GM18909 (cell line): ENCODE data around the gene RPS6KA5.
"Not testable (repeated sequence)": the region's sequence is repeated elsewhere in the genome, so short reads cannot be mapped to it uniquely, and the experiment has no call there.

Source experiments
- ATAC-seq: cut with Tn5 transposase; IDR thresholded peaks from one replicate; pipeline ENCODE4 v1.9.1; 2021; ENCODE audit warnings: mild to moderate bottlenecking; ENCODE audit not compliant: unreplicated experiment, poor library complexity

Gene RPS6KA5

GRCh38 chr14:91068642-91069041, 8.2 kb upstream of the RPS6KA5 start:
- ATAC-seq: no peak

GRCh38 chr14:91067186-91067585, 6.7 kb upstream of the RPS6KA5 start:
- ATAC-seq: no peak

DNA sequence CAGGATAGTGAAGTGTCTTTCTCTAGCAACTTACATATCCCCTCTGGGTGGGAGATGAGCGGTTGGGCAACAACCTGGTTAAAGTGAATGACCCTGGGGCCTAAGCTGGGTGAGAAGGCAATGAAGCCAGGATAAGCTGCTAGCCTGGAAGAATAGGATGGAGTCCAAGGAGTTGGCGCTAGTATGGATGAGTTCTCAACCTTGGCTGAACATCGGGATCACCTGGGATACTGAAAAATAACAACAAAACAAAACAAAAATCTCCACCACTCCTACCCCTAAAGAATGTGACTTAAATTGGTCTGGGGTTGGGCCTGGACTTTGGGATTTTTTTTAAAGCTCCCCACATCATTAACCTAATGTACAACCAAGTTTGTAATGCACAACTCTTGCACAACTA, 4.8 kb upstream of the RPS6KA5 start:
- no peak for ATAC-seq

- no peak for ATAC-seq
Measured at GRCh38 chr14:91063119-91063518, 2.7 kb upstream of the RPS6KA5 start.

DNA sequence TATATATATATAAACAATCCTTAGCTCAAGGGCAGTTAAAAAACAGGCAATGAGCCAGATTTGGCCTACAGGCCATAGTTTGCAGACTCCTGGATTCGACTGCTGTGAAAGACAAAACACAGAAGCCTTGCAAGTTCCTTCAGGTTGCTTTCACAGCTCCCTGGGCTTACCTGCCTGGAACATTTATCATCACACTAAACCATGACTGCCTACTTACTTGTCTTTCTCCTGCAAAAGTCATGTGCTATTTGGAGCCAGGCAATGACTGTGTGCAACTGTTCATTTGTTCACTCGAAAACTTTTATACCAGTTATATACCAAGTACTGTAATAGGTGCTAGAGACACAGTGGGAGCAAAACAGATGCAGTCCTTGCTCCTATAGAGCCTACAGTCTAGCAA, 2.2 kb upstream of the RPS6KA5 start:
- no peak for ATAC-seq

DNA sequence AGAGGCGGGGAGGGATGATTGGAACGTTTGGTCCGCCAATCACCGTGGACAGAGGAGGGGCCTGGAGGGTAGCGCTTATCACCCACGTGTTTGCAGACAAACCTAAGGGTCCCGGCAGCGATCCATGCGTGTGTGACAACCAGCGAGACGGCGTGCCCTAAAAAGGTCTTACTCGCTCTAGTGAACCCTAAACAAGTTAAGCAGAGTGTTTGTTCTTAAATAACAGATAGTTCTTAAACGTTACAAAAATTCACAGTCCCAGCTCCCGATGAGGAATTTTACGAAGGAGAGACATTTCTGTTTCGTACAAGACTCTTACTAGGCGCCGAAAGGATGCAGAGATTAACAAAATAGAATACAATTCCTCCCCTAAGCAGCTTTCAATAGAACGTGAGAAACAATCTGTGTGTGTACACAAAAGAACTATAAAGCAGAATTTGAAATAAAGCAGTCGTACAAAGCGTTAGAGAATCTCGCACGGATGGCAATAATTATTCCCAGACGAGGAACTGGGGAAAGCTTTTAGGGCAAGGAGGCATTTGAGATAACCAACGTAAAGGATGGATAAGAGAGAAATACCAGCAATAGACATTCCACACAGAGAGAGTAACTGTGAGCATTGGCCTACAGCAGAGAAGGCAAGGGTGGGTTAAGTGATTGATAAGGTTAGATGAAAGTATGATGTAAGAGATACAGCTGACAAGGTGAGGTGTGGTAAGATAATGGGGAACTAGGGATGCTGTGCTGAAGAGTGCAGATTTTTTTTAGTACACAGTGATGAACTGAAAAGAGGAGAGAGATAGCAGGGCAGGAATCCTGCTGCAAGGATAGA, 831 bp upstream of the RPS6KA5 start:
- no peak for ATAC-seq

DNA sequence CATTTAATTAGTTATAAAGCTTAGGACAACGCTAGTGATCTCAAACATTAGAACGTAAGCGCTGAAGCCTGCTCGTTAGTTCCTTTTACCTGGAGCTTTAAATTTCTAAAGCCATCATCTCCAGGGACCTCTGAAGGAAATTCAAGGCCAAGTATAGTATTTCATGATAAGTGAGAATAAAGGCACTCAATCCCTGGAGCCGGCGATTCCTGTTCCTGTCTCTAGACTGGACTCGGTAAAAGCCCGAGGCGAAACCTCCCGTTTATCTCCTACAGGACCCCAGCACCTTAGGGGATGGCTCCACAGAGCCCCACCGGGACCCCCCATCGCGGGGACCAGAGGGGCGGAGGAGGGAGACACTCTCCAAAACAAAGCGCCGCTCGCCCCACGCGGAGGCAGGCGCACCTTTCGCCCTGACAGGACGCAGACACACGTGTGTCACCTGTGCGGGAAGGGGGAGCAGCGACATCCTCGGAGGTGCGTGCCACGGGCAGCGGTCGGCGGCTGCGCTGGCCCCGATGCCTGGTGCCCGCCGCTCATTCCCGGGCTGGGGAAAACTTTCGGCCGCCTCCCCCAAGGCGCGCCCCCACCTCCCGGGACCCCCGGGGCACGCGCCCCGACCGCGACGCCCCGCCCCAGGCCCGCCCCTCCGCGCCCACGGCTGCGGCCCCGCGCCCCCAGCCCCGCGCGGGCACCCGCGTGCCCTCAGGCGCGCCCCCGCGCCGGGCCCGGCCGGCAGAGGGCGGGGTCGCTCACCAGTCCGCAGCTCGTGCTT, 678 bp downstream of the RPS6KA5 start:
- peak; percentile 27 for ATAC-seq

DNA sequence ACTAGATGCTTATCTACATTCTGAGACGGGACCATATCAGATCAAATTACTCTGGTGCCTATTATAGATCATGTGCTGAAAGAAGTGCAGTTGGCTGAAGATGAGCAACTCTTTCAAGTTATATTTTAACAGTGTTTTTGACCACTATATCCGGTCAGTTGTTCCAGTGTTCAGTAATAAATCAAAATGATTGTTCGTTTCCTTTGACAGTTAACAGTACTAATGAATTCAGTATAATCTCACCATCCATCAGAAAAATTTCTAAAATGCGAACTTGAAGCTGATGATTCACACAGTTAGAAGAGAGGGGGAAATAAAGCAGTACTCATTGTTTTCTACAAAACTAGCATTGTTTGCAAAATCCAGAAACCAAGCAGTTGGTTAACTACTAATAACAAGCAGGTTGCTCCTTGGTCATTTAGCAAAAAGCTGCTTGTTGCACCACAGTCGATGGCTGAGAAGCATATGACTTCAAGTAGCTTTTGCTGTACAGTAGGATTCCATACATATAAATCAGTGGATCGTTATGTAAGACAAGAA, 2.3 kb downstream of the RPS6KA5 start:
- no peak for ATAC-seq

DNA sequence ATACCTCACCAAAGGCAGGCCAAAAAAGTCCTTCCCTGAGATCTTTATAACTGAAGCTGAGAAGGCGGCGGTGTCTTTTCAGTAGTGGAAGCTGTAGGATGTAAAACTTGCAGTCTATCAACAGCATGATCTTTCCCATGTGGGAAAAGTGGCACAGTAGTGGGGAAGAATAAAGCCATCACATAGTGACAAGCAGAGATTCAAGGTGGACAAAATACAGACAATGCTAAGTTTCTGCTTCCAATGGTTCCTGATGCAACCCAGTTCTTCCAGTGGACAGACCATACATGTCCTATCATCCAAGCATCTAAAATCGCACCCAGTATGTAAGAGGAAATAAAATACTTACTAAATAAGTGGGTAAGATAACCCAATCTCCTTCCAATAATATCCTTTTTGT, 4.1 kb downstream of the RPS6KA5 start:
- ATAC-seq: no peak

DNA sequence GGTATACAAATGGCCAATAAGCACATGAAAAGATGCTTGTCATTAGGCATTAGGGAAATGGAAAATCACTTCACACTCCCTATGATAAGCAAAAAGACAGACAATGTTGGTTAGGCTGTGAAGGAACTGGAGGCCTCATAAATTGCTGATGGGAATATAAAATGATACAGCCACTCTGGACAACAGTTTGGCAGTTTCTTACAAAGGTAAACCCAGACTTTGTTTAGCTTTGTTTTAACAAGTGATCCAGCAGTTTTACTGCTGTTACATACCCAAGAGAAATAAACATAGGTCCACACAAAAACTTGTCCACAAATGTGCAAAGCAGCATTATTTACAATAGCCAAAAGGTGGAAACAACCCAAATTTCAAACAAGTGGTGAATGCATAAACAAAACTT, 5.4 kb downstream of the RPS6KA5 start:
- ATAC-seq: no peak

DNA sequence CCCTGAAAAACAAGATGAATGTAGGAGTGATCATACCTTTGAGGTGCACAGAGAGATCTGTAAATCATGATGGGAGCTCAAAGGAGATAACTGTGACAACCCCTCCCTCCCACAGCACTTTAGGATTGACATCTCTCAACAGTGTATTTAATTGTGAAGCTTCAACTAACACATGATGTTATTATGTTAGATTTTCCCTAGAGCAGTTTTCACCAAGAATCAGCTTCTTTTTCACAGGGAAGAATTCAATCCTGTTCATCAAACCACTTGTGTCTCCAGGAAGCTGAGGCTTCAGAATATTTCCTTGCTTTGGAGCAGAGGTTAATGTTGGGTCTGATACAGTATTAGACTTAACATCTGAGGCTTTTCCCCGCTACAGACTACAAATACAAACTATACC, 11.8 kb downstream of the RPS6KA5 start:
- no peak for ATAC-seq

DNA sequence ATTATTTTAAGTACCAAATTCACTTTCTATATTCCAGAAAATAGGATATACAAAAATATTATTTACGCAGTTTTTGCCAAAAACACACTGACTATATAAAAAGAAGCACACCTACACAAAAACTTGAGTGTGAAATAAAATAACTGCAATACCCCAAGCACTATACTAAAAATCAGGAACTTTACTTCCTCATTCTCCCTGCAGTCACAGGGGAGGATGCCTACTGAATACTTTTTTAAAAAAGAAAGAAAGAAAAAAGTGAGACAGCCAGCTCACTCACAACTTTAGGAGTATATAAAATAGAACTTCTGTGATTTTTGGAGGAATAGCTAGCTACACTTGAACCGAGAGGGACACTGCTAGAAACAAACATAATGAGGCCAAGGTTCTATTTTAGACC, 12.2 kb downstream of the RPS6KA5 start:
- no peak for ATAC-seq

DNA sequence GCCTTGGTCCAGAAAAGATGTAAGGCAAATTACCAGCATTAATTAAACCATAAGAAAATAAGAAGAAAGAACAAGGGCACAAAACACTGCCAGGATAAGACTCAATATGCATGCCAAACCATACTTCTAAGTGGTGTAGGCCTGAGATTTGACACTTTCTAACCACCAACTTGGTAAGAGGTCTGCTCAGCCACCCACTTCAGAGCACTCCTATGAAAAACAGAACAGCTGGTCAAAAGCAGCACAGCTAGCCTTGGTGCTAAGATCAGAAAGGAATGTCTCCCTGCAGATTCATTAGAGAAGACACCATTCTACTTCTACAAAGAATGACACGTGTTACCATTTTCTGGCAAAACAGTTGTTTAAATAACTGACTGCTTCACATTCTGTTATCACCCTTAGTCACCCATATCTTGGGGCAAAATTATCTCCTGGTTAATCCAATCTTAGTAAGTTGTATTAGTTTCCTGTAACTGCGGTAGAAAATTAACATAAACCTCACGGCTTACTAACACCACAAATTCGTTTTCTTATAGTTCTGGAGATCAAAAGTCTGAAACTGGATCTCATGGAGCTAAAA, 13.2 kb downstream of the RPS6KA5 start:
- ATAC-seq: no peak

DNA sequence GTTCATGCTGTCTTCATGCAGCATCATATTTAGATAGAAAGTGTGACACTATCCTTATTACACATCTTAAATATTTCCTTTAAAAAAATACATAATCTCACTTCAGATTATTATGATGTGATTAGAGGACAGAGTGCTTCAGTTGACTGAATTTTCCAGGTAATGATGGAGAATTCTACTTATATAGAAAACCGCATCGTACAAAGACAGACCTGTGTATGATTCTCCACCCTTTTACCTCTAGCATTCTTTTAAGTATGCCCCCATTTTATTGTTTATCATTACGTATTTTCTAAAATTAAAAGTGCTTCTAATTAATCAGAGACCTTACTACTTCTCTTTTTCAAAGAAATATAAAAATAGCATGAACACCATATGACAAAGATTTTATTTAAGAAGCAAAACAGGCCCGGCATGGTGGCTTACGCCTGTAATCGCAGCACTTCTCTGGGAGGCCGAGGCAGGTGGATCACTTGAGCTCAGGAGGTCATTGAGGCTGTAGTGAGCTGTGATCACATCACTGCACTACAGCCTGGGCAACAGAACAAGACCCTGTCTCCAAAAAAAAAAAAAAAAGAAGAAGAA, 13.9 kb downstream of the RPS6KA5 start:
- ATAC-seq: no peak

- ATAC-seq: no peak
Measured at GRCh38 chr14:91041450-91041849, 19.0 kb downstream of the RPS6KA5 start.

GRCh38 chr14:91040545-91040944, 19.9 kb downstream of the RPS6KA5 start:
- ATAC-seq: no peak

- ATAC-seq: no peak
Measured at GRCh38 chr14:91038439-91038838, 22.0 kb downstream of the RPS6KA5 start.

DNA sequence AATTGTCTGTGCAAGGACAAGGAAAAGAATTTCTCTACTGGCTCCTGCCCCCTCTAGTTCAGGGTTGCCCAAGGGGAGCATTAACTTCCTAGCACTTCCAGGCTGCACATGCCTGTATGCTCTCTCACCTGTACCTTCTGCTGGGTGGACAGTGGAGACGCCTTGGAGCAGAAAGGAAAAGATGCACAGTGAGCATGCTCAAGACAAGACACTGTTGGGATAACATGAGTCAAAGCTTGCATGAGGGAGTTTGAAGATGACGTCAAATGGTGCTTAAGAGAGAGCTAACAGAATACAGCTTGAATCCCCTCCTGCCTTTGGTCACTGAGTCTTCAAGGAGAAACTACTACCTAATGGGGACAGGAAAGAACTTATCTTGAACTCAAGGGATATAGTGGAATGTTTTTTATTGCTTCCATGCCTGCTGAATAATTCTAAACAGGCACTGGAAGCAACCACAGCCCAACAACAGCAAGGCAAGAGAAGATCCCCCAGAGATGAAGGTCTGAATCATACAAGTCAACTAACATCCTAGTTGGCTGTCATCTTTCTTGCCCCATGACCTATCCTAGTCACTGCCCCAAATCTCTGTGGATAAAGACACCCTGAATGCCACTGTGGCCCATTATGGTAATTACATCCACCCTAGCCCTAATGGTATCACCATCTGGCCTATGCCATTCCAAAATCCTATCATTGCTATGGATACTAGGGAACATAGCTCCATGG, 23.5 kb downstream of the RPS6KA5 start:
- ATAC-seq: no peak

- no peak for ATAC-seq
Measured at GRCh38 chr14:91035855-91036254, 24.6 kb downstream of the RPS6KA5 start.

DNA sequence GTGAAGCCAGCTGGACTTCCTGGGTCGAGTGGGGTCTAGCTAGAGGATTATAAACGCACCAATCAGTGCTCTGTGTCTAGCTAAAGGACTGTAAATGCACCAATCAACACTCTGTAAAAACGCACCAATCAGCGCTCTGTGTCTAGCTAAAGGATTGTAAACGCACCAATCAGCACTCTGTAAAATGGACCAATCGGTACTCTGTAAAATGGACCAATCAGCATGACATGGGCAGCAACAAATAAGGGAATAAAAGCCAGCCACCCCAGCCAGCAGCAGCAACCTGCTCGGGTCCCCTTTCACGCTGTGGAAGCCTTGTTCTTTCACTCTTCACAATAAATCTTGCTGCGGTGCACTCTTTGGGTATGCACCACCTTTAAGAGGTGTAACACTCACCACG, 26.1 kb downstream of the RPS6KA5 start:
- not testable (repeated sequence) for ATAC-seq
